ENCODE measurements around the gene SARS2.

DNA sequence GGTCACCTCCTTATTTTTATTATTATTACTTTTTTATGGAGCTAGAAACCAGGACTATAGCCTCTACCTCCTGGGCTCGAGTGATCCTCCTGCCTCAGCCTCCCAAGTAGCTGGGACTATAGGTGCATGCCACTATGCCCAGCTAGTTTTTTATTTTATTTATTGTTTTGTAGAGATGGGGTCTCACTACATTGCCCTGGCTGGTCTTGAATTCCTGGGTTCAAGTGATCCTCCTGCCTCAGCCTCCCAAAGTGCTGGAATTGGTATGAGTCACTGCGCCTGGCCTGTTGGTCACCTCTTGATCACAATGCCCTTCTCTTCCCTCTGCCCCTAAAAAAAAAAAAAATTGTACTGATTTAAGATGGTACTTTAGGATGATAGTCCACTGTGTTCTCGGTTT, 20.6 kb upstream of the SARS2 start:
- TF ChIP-seq, protein P1, sequence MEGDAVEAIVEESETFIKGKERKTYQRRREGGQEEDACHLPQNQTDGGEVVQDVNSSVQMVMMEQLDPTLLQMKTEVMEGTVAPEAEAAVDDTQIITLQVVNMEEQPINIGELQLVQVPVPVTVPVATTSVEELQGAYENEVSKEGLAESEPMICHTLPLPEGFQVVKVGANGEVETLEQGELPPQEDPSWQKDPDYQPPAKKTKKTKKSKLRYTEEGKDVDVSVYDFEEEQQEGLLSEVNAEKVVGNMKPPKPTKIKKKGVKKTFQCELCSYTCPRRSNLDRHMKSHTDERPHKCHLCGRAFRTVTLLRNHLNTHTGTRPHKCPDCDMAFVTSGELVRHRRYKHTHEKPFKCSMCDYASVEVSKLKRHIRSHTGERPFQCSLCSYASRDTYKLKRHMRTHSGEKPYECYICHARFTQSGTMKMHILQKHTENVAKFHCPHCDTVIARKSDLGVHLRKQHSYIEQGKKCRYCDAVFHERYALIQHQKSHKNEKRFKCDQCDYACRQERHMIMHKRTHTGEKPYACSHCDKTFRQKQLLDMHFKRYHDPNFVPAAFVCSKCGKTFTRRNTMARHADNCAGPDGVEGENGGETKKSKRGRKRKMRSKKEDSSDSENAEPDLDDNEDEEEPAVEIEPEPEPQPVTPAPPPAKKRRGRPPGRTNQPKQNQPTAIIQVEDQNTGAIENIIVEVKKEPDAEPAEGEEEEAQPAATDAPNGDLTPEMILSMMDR (IDR thresholded peaks at IDR 0.05; ENCODE audit: low read depth, low read length, poor library complexity, severe bottlenecking) = no peak
- TF ChIP-seq EZH2phosphoT487 (IDR thresholded peaks at IDR 0.05; ENCODE audit: borderline replicate concordance, low read length) = no peak
